HCT116 (cell line): Measurements from ENCODE around the gene KCNC1. TPM values are rescaled to one million over a fixed set of nuclear protein-coding genes. Genes with fewer than 3 reads are reported as not detected.

Experiments used
- ATAC-seq: fragments of 200-7000 bp; cut with Tn5 transposase; 2 replicates; pipeline ENCODE4 v1.9.1; 2020; ENCODE audit warnings: mild to moderate bottlenecking, moderate library complexity
- BruUV-seq: library from RNA; stranded (reverse); fragments of 400-500 nt; replicated peaks from 2 replicates; lab custom pipeline; 2021; lab: Mats Ljungman, UMichigan
- CTCF ChIA-PET: fragments of 300-600 bp; sonication (Branson Sonifier 250); formaldehyde crosslinking; loops from one replicate; lab custom pipeline; 2021; ENCODE audit warnings: antibody characterized with exemption; lab: Charles Lee
- POLR2A ChIA-PET: fragments of 300-600, 350-600 bp; sonication (Branson Sonifier 250); formaldehyde crosslinking; loops from one replicate; lab custom pipeline; 2021; ENCODE audit warnings: antibody characterized with exemption; lab: Charles Lee
- RAD21 ChIA-PET, 2 experiments: fragments of 300-600 bp; sonication (Branson Sonifier 250); formaldehyde crosslinking; loops; one replicate each; lab custom pipeline; 2023; ENCODE audit warnings: low total read pairs in 2 of 2; ENCODE audit not compliant: uncharacterized antibody in 2 of 2, unreplicated experiment in 2 of 2, low non-redundant PET in 1 of 2; lab: Charles Lee
- DNase-seq: peaks from one replicate; pipeline ENCODE4 v3.0.0-alpha.2; 2010; ENCODE audit warnings: low read depth, low spot score
- H2AFZ ChIP-seq: fragments of 200-600 bp; shearing (Covaris generic), sonication (generic); 2 replicates; pipeline ENCODE4 v1.6.1; 2017; ENCODE audit warnings: low read depth, mixed run types, mixed read lengths, antibody characterized with exemption, low read length; ENCODE audit not compliant: poor library complexity, severe bottlenecking
- H3K27ac ChIP-seq: 2 replicates; pipeline ENCODE4 v1.5.1; 2012; ENCODE audit warnings: low read depth, low read length
- H3K27me3 ChIP-seq: fragments of 200-600 bp; sonication (generic); 2 replicates; pipeline ENCODE4 v1.6.1; 2016; ENCODE audit warnings: mixed run types, low read length, mixed read lengths; ENCODE audit not compliant: insufficient read depth
- H3K36me3 ChIP-seq, 2 experiments: fragments of 200-500 bp in 1 of 2; fragments of 200-600 bp in 1 of 2; sonication (Bioruptor generic) in 1 of 2; sonication (generic) in 1 of 2; 2 replicates each; pipeline versions ENCODE4 v1.5.1 to v1.6.1; 2014 to 2016; ENCODE audit warnings: low read length in 2 of 2, inconsistent platforms in 1 of 2, mixed read lengths in 1 of 2, mixed run types in 1 of 2; ENCODE audit not compliant: insufficient read depth in 2 of 2, control insufficient read depth in 1 of 2
- H3K4me1 ChIP-seq, 2 experiments: fragments of 200-600 bp in 1 of 2; sonication (generic) in 1 of 2; 2 replicates each; pipeline versions ENCODE4 v1.5.1 to v1.6.1; 2012 to 2017; ENCODE audit warnings: low read length in 2 of 2, inconsistent platforms in 1 of 2, mild to moderate bottlenecking in 1 of 2, mixed read lengths in 1 of 2, mixed run types in 1 of 2, moderate library complexity in 1 of 2; ENCODE audit not compliant: insufficient read depth in 2 of 2, control insufficient read depth in 1 of 2
- H3K4me2 ChIP-seq: fragments of 200-600 bp; sonication (generic); 2 replicates; pipeline ENCODE4 v1.6.1; 2017; ENCODE audit warnings: mixed run types, low read length, mixed read lengths
- H3K4me3 ChIP-seq, 2 experiments: fragments of 200-600 bp in 1 of 2; sonication (generic) in 1 of 2; replicated peaks in 1 of 2; 2 replicates each; pipeline ENCODE4 v1.5.1; 2011 to 2016; ENCODE audit warnings: low read length in 2 of 2, control low read depth in 1 of 2, low read depth in 1 of 2, mild to moderate bottlenecking in 1 of 2, mixed read lengths in 1 of 2, mixed run types in 1 of 2
- H3K79me2 ChIP-seq: fragments of 200-600 bp; sonication (generic); 2 replicates; pipeline ENCODE4 v1.6.1; 2017; ENCODE audit warnings: mild to moderate bottlenecking, mixed run types, low read length, moderate library complexity, mixed read lengths; ENCODE audit not compliant: insufficient read depth
- H3K9ac ChIP-seq: fragments of 200-600 bp; sonication (generic); 2 replicates; pipeline ENCODE4 v1.6.1; 2016; ENCODE audit warnings: low read length, mixed read lengths
- H3K9me2 ChIP-seq: fragments of 200-600 bp; sonication (generic), shearing (Covaris generic); 2 replicates; pipeline ENCODE4 v1.6.1; 2017; ENCODE audit warnings: mixed run types, mild to moderate bottlenecking, moderate library complexity; ENCODE audit not compliant: insufficient read depth
- H3K9me3 ChIP-seq, 2 experiments: fragments of 200-500 bp in 1 of 2; fragments of 200-600 bp in 1 of 2; sonication (Bioruptor generic) in 1 of 2; sonication (generic) in 1 of 2; 2 replicates each; pipeline ENCODE4 v1.6.1; 2014 to 2017; ENCODE audit warnings: low read length in 2 of 2, mixed read lengths in 2 of 2, inconsistent platforms in 1 of 2, low read depth in 1 of 2, mild to moderate bottlenecking in 1 of 2, mixed run types in 1 of 2, moderate library complexity in 1 of 2; ENCODE audit not compliant: control insufficient read depth in 1 of 2, insufficient read depth in 1 of 2
- H4K20me1 ChIP-seq: fragments of 200-600 bp; sonication (generic), shearing (Covaris generic); 2 replicates; pipeline ENCODE4 v1.6.1; 2017; ENCODE audit warnings: mixed run types, mild to moderate bottlenecking, moderate library complexity; ENCODE audit not compliant: insufficient read depth
- CTCF ChIP-seq, 3 experiments: fragments of 200-600 bp in 1 of 3; sonication (generic) in 1 of 3; IDR thresholded peaks in 2 of 3; conservative IDR thresholded peaks in 1 of 3; 2 replicates each; pipeline ENCODE4 v1.5.1; 2012 to 2017; ENCODE audit warnings: low read depth in 2 of 3, low read length in 2 of 3, antibody characterized with exemption in 1 of 3, borderline replicate concordance in 1 of 3, control low read depth in 1 of 3, mild to moderate bottlenecking in 1 of 3, mixed read lengths in 1 of 3, mixed run types in 1 of 3, moderate library complexity in 1 of 3; ENCODE audit not compliant: insufficient read depth in 1 of 3
- EGR1 ChIP-seq: IDR thresholded peaks from 2 replicates; pipeline ENCODE4 v1.6.1; 2012; ENCODE audit warnings: low read depth
- EZH2 ChIP-seq: fragments of 200-600 bp; sonication (generic); IDR thresholded peaks from 2 replicates; pipeline ENCODE4 v1.6.1; 2017; ENCODE audit warnings: antibody characterized with exemption, mixed run types
- EZH2phosphoT487 ChIP-seq: fragments of 200-600 bp; IDR thresholded peaks from 2 replicates; pipeline ENCODE4 v1.6.1; 2018; ENCODE audit warnings: antibody characterized with exemption, borderline replicate concordance
- FOSL1 ChIP-seq: IDR thresholded peaks from 2 replicates; pipeline ENCODE4 v1.6.1; 2012; ENCODE audit warnings: low read depth
- JUND ChIP-seq: IDR thresholded peaks from 2 replicates; pipeline ENCODE4 v1.6.1; 2012
- MAX ChIP-seq: IDR thresholded peaks from 2 replicates; pipeline ENCODE4 v1.6.1; 2012
- POLR2AphosphoS5 ChIP-seq: IDR thresholded peaks from 2 replicates; pipeline ENCODE4 v1.6.1; 2011; ENCODE audit warnings: mild to moderate bottlenecking, low read depth, low read length, moderate library complexity
- SRF ChIP-seq: IDR thresholded peaks from 2 replicates; pipeline ENCODE4 v1.6.1; 2012; ENCODE audit warnings: low read depth
- TCF7L2 ChIP-seq: IDR thresholded peaks from 2 replicates; pipeline ENCODE4 v1.7.0; 2011; ENCODE audit warnings: borderline replicate concordance, inconsistent platforms; ENCODE audit not compliant: insufficient read depth, insufficient read length; ENCODE audit errors: extremely low read depth
- intact Hi-C: fragments of 100-400 bp; cut with micrococcal nuclease; formaldehyde crosslinking; loops from 2 replicates; pipeline ENCODE4 v1.10.0; 2022
- total RNA-seq: library from RNA; stranded (reverse); gene quantifications from one replicate; pipeline ENCODE4 v1.2.1, GENCODE V29; 2021; ENCODE audit not compliant: unreplicated experiment
- TF ChIP-seq, protein P1 (sequence below): IDR thresholded peaks from 2 replicates; pipeline ENCODE4 v1.6.1; 2012; ENCODE audit warnings: low read depth

The KCNC1 gene
- total RNA-seq, 1 experiment from 2014 or later, result 0.12 TPM

DNA sequence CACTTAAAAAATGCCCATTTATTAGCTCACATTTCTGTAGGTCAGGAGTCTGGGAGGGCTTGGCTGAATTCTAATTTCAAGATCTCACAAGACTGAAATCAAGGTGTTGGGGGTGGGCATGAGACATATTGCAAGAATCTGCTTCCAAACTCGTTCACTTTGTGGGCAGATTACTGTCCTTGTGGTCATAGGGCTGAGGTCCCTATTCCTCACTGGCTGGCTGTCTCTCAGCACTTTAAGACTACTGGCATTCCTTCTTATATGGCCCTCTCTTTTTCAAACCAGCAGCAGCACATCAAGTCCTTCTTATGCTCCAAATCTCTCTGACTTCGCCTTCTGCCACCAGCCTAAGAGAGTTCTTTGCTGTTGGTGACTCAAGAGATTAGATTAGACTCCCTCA, 43.0 kb upstream of the KCNC1 start:
- DNase-seq, result no peak
- Histone ChIP-seq H4K20me1 (no peaks in the 10 kb centered on the region), H3K4me1 (no peaks in the 10 kb centered on the region), H3K9me2 (no peaks in the 10 kb centered on the region), H3K4me3 (no peak overlapping the region), H3K4me2 (no peak overlapping the region), H2AFZ (no peak overlapping the region), H3K27ac (no peak overlapping the region), H3K27me3 (no peaks in the 10 kb centered on the region), H3K36me3 (no peaks in the 10 kb centered on the region), H3K9ac (no peak overlapping the region), H3K9me3 (no peaks in the 10 kb centered on the region), H3K79me2 (no peaks in the 10 kb centered on the region)
- ATAC-seq, result no peak
- ChIA-PET POLR2A (no interaction called here), CTCF (no interaction called here), RAD21 (no interaction called here)
- TF ChIP-seq MAX, result no peak
- no peak for TF ChIP-seq JUND
- TF ChIP-seq FOSL1, result no peak
- TF ChIP-seq POLR2AphosphoS5, result no peak
- TF ChIP-seq EZH2phosphoT487, result no peak
- no peak for TF ChIP-seq SRF
- no peak for TF ChIP-seq EGR1
- no peak for TF ChIP-seq EZH2
- TF ChIP-seq, protein P1, sequence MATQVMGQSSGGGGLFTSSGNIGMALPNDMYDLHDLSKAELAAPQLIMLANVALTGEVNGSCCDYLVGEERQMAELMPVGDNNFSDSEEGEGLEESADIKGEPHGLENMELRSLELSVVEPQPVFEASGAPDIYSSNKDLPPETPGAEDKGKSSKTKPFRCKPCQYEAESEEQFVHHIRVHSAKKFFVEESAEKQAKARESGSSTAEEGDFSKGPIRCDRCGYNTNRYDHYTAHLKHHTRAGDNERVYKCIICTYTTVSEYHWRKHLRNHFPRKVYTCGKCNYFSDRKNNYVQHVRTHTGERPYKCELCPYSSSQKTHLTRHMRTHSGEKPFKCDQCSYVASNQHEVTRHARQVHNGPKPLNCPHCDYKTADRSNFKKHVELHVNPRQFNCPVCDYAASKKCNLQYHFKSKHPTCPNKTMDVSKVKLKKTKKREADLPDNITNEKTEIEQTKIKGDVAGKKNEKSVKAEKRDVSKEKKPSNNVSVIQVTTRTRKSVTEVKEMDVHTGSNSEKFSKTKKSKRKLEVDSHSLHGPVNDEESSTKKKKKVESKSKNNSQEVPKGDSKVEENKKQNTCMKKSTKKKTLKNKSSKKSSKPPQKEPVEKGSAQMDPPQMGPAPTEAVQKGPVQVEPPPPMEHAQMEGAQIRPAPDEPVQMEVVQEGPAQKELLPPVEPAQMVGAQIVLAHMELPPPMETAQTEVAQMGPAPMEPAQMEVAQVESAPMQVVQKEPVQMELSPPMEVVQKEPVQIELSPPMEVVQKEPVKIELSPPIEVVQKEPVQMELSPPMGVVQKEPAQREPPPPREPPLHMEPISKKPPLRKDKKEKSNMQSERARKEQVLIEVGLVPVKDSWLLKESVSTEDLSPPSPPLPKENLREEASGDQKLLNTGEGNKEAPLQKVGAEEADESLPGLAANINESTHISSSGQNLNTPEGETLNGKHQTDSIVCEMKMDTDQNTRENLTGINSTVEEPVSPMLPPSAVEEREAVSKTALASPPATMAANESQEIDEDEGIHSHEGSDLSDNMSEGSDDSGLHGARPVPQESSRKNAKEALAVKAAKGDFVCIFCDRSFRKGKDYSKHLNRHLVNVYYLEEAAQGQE, result no peak
- TF ChIP-seq TCF7L2, result no peak
- no peak for TF ChIP-seq CTCF (IDR thresholded peaks at IDR 0.05 in 2 of 3, conservative IDR thresholded peaks at IDR 0.05 in 1 of 3; ENCODE audit: borderline replicate concordance in 1 of 3, insufficient read depth in 1 of 3, low read depth in 2 of 3, low read length in 2 of 3)
- BruUV-seq, result no TSS peak
- intact Hi-C loops, result no loop called here
